Stimulated activated CD8-positive, alpha-beta memory T cell treated with anti-CD3 and anti-CD28 coated beads, Interleukin-12 subunit alpha, Interleukin-12 subunit beta, amount 100 ng/mL, for 1 hour (primary cell): ENCODE data around the gene DLG1.

Experiments used
- DNase-seq: peaks from one replicate; pipeline ENCODE4 v3.0.0-alpha.2; 2020; ENCODE audit warnings: low read depth

Gene DLG1

DNA sequence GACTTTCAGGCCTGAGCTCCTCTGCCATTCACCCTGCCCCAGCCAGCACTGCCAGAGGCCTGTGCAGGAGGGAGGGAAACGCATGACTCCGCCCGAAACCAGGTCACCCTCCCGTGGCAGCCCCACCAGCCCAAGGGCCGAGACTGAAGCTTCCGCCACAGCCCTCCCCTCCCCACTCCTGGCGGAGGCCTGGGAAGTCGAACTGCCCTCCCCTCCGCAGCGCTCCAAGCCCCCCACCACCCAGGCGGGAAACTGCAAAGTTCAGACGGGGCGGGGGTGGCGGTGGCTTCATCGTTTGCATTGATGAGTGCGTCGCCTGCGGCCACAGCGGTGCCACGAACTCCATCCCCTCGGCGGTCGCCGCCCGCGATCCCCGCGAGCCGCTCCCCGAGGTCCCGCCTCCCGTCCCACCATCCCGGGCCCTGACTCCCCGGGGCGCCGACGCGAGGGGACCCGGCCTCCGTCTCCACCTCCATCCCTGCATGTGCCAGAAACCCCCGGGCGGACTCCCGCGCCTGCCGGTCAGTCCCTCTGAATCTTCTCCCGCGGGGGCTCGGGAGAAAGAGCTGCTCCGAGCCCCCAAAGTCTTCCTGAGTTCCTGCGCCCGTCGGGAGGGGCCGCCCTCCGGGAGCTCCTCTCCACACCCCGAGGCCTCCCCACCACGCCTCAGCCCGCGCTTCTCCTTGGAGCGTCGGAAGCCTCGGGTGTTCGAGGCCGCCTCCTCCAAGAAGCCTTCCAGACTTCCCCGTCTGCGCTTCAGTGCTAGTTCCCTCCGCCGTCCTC, 269.5 kb downstream of the DLG1 start:
- no peak for DNase-seq

DNA sequence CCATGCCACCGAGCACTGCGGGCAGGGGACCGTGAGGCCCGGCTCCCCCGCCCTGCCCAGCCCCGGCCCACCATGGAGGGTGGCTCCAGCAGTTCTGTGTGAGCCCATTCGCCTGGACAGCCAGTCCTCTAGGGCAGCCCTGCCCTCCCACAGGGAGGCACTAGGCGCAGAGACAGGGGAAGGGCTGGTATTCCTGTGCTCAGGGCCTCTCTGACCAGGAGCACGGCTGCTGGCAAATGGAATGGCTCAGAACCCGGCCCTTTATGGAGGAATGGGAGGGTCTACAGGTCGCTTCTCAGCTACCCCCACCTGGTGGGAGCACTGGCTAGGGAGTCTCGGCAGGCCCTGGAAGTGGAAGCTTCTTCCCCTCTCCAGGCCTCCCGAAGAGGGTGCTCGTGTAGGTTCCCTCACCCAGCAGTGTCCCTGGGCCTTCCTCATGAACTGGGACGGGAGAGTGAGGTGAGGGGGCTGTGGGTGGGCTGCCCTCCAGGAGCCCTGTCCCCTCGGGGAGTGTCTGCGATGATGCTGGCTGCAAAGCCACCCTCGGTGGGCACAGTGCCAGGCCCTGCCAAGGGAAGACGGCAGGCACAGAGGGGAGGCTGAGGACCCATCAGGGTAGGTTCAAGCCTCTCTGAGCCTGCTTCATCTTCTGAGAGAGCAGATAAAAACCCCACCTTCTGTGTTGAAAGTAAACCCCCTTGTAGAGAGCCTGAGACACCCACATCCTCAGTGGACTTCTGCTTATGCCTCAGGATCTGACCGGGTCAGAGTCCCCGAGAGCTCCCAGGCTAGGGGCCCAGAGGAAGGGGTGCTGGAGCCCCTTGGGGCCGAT, 270.3 kb downstream of the DLG1 start:
- no peak for DNase-seq

DNA sequence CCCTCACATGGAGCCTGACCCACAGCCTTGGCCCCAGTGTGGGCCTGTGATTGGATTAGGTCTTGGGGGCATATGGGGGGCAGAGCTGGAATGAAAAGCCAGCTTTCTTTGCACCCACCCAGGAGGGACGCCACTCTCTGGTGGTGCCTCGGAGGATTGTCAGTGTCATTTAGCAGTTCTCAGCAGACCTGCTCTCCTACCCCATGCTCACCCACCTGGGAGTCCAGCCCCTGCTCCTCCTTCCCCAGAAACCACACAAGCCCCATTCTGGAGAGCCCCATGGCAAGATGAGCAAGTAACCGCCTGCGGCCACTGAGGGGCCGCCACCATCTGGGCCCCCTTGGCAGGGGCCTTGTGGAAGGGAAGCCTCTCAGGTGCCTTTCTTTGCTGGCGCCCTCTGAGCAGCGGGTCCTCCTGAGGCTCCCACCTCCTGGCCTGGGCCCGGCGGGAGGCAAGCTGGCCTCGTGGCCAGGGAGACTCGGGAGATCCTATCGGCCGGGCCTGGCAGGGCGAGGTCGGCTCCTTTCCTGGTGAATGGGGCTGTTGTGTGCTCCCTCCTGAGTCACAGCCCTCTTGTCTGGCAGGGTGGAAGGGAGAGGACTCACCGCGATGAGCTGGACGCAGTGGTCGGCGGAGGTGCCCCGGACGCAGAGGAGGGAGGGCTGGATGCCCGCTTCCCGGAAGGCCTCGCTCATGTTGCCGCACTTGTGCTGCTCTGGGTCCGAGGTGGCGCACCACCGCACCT, 271.1 kb downstream of the DLG1 start:
- DNase-seq, result no peak

DNA sequence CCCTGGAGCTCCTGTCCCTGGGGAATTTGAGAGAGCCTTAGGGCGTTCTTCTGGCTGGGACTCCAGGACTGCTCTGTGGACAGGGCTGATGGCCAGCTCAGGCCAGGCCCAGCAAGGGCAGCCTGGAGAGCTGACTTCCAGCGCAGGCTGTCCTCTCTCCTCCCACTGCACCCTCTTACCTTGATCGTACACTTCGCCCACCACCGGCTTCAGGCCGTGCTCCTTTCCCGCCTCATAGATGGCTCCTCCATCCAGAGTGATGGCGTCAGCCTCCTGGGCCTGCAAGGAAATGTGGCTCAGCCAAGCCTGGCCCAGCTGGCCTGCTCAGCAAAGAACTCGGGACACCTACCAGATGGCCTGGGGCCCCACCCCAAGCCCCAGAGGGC, 271.9 kb downstream of the DLG1 start:
- DNase-seq, result no peak

DNA sequence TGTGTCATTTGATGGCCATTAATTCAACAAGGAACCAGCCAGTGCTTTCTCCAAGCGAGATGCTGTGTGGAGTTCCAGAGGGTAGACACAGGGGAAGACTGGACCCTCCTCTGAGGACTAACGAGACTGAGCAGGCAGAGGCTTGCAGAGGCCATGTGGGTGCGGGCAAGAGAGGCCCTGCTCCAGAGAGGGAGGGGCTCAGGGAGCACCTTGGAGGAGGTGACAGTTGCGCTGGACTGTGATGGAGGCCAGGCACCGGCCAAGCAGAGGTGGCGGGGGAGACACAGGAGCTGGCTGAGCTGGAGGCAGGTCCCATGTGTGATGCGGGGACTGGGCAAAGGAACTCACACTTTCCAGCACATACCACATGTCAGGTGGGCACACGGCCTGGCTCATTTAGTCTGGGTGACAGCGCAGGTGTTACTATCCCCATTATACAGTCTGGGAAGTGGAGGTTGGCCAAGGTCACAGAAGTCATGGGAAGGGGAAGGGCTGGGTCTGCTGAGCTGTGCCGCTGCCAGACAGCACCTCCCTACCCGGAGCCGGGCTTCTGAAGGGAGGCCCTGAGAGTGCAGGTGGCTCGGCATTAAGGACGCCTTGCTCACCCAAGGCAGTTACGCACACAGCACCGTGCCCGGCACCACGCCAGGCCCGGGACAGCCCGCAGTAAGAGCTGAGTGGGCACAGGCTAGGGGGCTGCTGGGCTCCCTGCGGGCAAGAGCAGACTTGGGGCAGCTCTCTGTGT, 272.5 kb downstream of the DLG1 start:
- no peak for DNase-seq

DNA sequence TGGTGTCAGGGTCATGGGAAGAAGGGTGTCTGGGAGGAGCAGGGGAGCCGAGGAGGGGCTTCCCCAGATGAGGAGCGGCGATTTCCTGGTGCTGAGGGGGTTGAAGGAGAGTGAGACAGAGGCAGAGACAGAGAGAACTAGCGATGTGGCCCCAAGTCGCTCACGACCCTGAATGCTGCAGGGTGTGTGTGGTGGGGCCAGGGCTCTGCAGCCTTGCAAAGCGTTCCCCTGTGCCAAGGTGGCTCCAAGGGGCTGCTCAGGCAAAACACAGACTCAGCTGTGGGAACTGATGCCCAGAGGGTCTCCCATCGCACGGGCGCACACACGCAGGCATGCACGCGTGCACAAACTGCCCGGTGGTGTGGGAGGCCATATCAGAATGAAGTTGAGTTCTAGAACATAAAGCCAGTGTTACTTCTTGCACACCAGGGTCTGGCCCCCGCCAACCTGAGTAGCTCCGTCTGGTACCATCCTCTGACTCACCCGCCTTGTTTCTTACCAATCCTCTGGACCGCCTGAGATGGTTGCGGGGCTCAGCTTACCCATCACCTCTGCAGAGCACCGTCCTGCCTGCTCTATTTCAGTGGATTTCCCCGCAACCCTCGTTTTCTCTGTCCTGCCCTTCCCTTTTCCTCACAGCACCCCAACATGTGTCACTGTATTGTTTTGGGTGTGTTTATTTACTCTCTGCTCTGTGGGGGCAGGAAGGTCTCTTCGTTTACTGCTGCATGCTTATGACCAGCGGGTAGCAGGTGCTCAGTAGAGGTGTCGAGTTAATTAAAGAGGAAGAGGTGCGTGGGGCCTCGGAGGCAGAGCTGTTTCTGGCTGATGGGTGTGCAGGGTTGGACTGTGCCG, 273.3 kb downstream of the DLG1 start:
- DNase-seq, result no peak

DNA sequence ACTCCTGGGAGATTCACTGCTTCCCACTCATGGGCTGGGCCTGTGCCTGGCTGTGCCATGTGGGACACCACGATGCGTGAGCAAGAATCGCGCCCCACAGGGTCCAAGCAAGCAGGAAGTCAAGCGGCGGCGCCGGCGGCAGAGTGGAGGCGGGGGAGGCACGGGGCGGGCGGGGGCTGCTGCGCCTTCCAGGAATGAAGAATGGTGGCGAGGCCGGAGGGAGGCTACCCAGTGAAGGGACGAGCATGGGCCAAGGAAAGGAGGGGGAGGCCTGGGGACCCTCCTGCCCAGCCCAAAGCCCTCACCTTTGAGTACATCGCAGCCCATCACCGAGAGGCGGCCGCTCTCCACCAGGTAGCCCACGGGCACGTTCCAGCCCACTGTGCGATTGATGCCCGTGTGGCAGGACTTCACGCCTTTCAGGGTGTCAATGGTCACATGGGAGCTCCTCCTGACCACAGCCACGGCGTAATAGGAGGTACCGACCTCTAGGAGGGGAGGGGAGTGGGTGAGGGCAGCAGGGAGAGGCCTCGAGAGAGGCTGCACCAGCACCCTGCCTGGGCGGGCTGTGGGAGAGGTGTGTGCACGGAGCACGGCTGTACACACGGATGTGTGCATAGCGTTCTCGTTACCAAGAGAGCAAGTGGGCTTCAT, 274.3 kb downstream of the DLG1 start:
- no peak for DNase-seq

DNA sequence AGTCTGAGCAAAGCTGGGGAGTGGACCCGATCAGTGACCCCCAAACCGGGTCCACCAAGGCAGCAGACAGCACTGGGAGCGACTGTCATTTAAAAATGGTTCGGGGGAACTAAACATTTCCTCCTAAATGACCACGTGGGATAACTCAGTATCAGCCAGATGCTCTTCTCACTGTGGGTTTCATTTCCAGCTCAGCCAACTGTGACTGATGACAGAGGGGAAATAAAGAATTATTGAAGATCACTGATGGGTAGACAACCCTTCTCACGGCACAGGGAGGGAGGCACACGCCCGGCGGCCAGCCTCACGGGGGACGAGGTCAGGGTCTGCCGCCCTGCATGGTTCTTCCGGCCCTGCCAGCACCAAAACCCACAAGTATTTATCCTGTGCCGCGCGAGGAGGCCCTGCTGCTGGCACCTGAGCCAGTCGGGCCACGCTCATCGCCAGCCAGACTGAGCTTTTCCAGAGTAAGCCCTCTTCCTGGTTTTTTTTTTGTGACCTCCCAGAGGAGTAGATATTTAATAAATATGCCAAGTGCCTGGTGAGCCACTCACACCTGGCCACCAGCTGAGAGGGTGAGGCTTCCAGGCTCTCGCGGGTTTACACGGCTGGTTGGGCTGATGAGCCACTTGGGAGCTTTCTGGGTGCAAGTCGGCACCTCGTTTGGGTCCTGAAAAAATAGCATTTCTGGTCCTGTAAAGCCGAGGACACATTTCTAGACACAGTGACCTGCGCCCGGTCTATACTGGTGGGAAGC, 275.0 kb downstream of the DLG1 start:
- no peak for DNase-seq

DNA sequence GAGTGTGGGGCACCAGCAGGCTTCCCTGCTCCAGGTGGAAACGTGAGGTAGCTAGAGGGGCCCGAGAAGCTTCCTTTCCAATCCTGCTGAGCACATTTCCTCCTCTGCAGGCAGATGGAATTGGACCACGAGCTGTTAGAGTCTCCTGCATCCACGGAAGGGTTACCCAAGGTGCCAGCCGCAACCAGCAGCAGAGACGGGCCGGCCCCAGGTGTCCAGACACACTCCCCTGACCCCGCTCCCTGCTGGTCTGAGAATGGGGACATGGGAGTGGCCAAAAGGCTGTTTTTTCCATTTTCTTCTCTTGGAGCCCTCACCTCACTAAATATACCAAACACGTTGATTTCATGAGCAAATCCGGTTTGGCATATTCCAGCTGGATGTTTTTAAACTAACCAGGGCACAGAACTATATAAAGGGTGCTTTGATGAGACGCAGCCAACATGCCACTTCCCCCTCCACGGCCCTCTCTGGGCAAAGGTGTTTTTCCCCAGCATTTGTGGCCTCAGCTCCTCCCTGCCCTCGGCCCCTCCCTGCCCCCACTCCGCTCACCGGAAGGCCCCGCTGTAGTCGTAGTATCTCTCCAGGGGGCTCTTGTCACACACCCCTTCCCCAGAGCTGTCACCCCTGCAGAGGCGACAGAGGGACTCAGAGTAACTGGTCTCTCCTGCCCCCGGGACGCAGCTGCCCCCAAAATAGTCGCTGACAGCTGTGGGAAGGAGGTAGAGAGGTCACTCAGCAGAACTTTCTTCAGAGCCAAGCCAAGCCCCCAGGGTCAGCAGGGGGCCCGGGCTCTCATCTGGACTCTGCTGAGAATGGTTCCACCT, 275.8 kb downstream of the DLG1 start:
- no peak for DNase-seq

DNA sequence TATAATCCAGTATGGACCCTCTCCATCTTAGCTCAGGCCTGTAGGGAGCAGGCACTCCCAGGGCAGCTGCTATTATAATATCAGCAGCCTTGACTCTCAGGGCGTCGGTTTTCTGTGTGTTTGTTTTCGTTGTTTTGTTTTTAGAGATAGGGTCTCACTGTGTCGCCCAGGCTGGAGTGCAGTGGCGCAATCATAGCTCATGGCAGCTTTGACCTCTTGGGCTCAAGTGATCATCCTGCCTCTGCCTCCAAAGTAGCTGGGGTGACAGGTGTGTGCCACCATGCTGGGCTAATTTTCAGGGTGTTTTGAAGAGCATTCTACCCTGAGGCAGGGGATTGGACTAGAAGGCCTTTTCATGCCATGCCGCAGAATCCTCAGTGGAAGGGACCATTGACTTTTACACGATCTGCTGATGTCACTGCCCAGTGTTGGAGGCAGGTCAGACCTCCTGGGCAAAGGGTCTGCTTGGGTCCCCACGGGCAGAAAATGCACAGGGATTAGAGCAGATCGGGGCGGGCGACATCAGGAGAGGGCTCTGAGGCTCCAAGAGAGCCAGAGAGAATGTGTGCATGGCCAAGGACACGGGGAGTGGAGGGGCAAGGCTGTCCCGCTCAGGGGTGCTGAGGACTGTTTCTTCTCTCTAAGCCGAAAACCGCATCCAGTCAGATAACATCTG, 276.5 kb downstream of the DLG1 start:
- no peak for DNase-seq

DNA sequence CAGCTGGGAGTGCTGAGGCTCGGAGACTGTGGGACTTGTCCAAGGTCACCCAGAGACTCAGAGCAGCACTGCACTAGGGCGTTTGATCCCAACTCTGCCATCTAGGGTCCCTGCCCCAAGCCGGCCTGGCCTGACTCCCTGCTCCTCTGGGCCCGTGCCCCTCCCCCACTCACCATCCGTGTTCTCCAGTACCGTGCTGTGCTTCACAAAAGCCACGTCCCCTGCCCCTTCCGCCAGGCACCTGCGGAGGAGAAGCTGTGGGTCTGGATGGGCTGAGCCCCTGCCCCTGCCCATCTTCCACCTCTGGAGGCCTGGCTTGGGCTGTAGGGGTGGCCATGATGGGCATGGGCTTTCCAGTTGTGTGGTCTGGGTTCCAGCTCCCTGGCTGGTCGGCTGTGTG, 277.2 kb downstream of the DLG1 start:
- no peak for DNase-seq

DNA sequence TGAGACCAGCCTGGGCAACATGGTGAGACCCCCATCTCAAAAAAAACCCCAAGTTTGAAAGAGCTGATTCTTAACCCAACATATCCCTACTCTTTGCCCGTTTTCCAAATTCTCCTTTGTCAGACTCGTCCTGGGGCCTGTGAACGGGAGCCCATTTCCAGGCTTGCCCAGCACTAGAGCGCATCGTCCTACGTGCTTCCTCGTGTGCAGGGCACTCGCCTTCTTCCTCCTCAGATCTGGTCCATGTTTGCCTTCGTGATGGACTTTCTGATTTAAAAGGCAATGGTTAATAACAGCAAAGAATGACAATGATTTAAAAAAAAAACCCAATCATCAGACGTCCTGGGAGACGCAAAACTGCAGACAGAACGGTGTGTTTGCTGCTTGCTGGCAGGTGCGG, 278.9 kb downstream of the DLG1 start:
- DNase-seq, result no peak

DNA sequence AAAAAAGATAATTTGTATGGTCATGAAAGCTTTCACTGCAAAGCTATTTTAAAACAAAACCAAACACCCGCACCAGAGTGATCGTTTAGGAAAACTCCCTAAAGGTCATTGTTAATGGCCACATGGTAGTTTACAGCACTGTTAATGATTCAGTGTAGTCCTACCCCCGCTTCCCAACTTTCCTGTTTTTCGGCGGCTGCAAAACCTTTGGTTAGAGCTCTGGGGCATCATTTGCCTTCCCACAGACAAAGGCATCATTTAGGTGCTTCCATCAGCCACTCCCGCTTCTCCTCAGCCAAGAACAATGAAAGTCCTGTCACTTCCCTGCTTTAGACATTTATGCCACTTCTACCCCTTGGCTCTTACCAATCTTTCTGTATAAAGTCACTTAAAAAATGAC, 279.4 kb downstream of the DLG1 start:
- no peak for DNase-seq

DNA sequence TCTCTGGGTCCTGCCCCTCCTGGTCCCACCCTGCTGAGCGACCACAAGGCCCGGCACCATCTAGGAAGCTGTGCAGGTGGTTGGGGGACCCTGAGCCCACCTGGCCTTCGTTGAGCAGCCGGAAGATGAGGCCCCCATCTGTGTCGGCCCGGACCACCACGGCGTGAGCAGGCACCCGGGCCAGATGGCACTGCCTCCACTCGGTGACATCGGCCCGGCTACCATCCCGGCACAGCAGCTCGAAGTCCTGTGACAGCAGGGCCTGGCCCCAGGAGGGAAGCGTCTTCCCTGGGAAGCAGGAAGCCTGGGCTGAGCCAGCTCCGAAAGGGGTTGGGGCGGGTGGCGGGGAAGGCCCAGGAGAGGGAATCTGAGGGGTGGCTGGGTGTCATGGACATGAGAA, 281.4 kb downstream of the DLG1 start:
- DNase-seq, result no peak

DNA sequence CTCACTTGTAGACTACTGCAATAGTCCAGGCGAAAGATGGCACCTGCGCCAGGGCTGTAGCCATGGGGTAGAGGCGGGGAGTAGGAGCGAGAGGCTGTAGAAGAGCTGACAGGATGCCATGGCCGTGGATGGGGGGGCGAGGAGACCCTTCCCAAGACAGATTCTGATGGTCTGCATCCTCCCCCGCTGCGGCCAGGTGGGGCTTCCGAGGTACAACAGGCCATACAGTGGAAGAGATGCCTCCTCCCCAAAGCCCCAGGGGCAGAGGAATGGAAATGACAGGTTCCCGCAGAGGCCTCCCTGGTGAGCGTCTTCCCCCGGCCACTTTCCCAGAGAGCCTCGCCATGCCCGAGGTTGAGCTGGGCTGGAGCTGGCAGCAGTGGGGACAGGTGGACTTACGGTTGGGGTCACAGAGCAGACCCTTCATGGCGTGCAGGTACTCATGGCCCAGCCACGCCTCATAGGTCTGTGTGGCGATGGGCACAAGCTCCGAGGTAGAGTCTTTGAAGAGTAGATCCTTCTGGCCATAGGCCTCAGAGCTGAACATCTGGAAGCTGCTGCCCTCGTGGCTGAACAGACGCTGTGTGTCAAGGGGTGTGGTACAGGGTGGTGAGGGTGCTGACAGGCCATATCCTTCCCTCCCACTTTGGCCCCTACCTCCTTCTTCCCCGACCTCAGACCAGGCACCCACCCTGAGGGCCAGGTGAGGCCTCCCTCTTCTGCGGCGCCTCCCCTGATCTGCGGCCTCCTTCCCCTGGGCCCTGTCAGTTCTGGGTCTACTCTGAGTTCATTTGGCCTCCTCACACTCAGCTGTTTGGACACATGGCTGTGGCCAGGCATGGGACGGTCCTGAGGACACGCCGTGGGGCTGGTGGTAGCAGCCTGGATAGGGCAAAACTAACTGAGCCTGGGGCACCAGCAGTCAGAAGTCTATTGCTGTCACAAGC, 282.3 kb downstream of the DLG1 start:
- DNase-seq, result no peak

DNA sequence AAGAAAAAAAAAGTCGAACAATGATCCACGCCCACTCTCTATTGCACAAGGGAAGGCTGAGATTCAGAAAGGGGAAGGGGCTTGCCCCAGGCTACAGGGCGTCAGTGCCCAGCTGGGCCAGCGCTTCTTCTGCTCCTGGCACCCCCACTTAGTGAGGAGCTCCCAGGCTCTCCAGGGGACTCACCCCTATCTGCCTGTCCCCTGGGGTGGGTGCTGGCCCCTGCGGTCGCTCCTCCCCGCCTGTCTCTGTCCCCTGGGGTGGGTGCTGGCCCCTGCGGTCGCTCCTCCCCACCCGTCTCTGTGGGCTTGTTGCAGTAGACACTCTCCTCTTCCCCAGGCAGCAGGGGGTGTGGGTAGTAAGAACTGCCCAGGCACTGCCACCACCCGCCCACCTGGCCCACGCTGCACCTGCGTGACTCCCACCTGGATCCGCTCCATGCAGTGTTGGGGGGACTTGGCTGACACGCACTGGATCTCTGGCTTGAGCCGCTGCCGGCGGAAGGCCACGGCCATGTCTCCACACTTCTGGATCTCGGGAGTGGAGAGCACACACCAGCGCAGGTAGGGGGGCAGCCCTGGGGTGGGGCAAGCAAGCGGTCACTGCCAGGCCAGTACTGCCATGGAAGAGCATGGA, 283.4 kb downstream of the DLG1 start:
- DNase-seq, result no peak

DNA sequence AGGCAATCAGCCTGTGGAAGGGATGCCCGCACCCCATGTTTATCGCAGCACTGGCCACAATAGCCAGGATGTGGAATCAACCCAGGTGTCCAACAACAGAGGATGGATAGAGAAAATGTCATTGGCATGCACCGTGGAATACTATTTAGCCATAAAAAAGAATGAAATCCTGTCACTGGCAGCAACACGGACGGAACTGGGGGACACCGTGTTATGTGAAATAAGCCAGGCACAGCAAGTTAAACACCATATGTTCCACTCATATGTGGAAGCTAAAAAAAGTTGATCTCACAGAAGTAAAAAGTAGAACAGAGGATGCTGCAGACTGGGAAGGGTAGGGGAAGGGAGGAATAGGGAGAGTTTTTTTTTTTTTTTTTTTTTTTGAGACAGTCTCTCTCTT, 284.4 kb downstream of the DLG1 start:
- DNase-seq, result no peak
